ENCODE results near the gene C1orf50. TPM values are rescaled to one million over a fixed set of nuclear protein-coding genes. Genes with fewer than 3 reads are reported as not detected.

The C1orf50 gene
- total RNA-seq, 1 donor from 2014 or later, result 7.0 TPM

Other genes with a start within 250 kb of the C1orf50 start
- gene PPIH, start 108.8 kb upstream of the C1orf50 start, total RNA-seq, result 84.9 and 92.5 TPM in 2 replicates
- gene YBX1, start 84.8 kb upstream of the C1orf50 start, total RNA-seq, result 596 and 604 TPM in 2 replicates
- gene CLDN19, start 27.0 kb upstream of the C1orf50 start, total RNA-seq, result not detected in 2 replicates
- 38.1 and 39.3 TPM in 2 replicates for gene P3H1, start 221 bp upstream of the C1orf50 start, total RNA-seq
- 0.11 and 0.23 TPM in 2 replicates for gene TMEM269, start 17.7 kb downstream of the C1orf50 start, total RNA-seq
- gene ERMAP, start 49.9 kb downstream of the C1orf50 start, total RNA-seq, result 6.7 and 7.4 TPM in 2 replicates
- 16.0 TPM in 2 replicates for gene SVBP, start 50.1 kb downstream of the C1orf50 start, total RNA-seq
- gene ZNF691, start 79.4 kb downstream of the C1orf50 start, total RNA-seq, result 9.6 and 9.9 TPM in 2 replicates
- 102 and 104 TPM in 2 replicates for gene SLC2A1, start 191.6 kb downstream of the C1orf50 start, total RNA-seq